ENCODE data around the gene GRPEL2. TPM values are rescaled to one million over a fixed set of nuclear protein-coding genes. Genes with fewer than 3 reads are reported as not detected.

The GRPEL2 gene
- total and polyA plus RNA-seq, 2 donors (not counting 3 experiments of a cell fraction or from before 2014, with no cell fraction given) = 7.6 to 32.5 TPM

GRCh38 chr5:149374303-149374702 is 29.0 kb downstream of the GRPEL2 start:
- Histone ChIP-seq H3K4me2 (ENCODE audit: insufficient read depth, low read length) (no peak overlapping the region), H3K27ac (ENCODE audit: insufficient read depth, low read depth, low read length) (no peak overlapping the region), H3K79me2 (ENCODE audit: control insufficient read depth, insufficient read depth, low read length) (no peaks in the 10 kb centered on the region), H3K4me3 (replicated peaks in 1 of 3; ENCODE audit: insufficient read depth in 1 of 3, low read depth in 1 of 3, low read length in 3 of 3) (no peak overlapping the region), H3K9me1 (replicated peaks; ENCODE audit: control insufficient read depth, extremely low read depth, insufficient read depth, low read length) (no peaks in the 10 kb centered on the region), H3K27me3 (ENCODE audit: control insufficient read depth in 2 of 2, insufficient read depth in 2 of 2, low read length in 2 of 2) (no peaks in the 10 kb centered on the region), H2AFZ (ENCODE audit: low read depth, low read length) (no peak overlapping the region), H3K9me3 (replicated peaks; ENCODE audit: control insufficient read depth, insufficient read depth, low read length) (no peaks in the 10 kb centered on the region), H3K4me1 (ENCODE audit: control insufficient read depth, extremely low read depth, insufficient read depth, low read length) (no peaks in the 10 kb centered on the region), H3K36me3 (ENCODE audit: control insufficient read depth in 2 of 2, extremely low read depth in 1 of 2, insufficient read depth in 2 of 2, low read length in 2 of 2) (no peaks in the 10 kb centered on the region), H3K9ac (replicated peaks; ENCODE audit: extremely low read depth, insufficient read depth, low read length) (no peak overlapping the region), H4K20me1 (replicated peaks; ENCODE audit: control insufficient read depth, extremely low read depth, insufficient read depth, low read length) (no peaks in the 10 kb centered on the region)
- no peak for DNase-seq (ENCODE audit: low read depth, low spot score)
- ChIA-PET CTCF (interaction anchor here (0.6 to 3.7 kb wide), 2 partner anchors 57 to 109 kb away, joined by 4 to 49 read pairs; no protein-coding TSS in a partner anchor), POLR2A (no interaction called here)
- intact Hi-C loops (cut with micrococcal nuclease) (no loop called here), dilution Hi-C loops (cut with MboI; ENCODE audit: extremely low pct_ligation_motif_present, low sequenced_read_pairs) (no loop called here)
- BruUV-seq (replicated peaks) = no TSS peak
- FAIRE-seq = no peak
- no peak for TF ChIP-seq FOS (IDR thresholded peaks at IDR 0.05; ENCODE audit: borderline replicate concordance, insufficient read depth, low read length)
- TF ChIP-seq, protein P1, sequence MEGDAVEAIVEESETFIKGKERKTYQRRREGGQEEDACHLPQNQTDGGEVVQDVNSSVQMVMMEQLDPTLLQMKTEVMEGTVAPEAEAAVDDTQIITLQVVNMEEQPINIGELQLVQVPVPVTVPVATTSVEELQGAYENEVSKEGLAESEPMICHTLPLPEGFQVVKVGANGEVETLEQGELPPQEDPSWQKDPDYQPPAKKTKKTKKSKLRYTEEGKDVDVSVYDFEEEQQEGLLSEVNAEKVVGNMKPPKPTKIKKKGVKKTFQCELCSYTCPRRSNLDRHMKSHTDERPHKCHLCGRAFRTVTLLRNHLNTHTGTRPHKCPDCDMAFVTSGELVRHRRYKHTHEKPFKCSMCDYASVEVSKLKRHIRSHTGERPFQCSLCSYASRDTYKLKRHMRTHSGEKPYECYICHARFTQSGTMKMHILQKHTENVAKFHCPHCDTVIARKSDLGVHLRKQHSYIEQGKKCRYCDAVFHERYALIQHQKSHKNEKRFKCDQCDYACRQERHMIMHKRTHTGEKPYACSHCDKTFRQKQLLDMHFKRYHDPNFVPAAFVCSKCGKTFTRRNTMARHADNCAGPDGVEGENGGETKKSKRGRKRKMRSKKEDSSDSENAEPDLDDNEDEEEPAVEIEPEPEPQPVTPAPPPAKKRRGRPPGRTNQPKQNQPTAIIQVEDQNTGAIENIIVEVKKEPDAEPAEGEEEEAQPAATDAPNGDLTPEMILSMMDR (IDR thresholded peaks at IDR 0.05; ENCODE audit: extremely low read depth in 1 of 2, insufficient read depth in 1 of 2, low read depth in 1 of 2, low read length in 2 of 2) = no peak
- TF ChIP-seq MAX (IDR thresholded peaks at IDR 0.05; ENCODE audit: insufficient read depth, insufficient read length) = no peak
- no peak for TF ChIP-seq POLR2A (IDR thresholded peaks at IDR 0.05; ENCODE audit: low read depth, low read length)
- no peak for TF ChIP-seq POLR2AphosphoS5 (IDR thresholded peaks at IDR 0.05; ENCODE audit: insufficient read depth, low read depth, low read length)
- TF ChIP-seq JUN (IDR thresholded peaks at IDR 0.05; ENCODE audit: borderline replicate concordance, insufficient read depth, insufficient read length, low read depth) = no peak
- TF ChIP-seq GATA2 (IDR thresholded peaks at IDR 0.05; ENCODE audit: insufficient read depth, insufficient read length, low read depth, low read length) = no peak
- no peak for TF ChIP-seq MYC (IDR thresholded peaks at IDR 0.05; ENCODE audit: low read depth, low read length)
- TF ChIP-seq EZH2 (IDR thresholded peaks at IDR 0.05; ENCODE audit: borderline replicate concordance, low read depth, low read length, severe bottlenecking) = no peak
